GM19239 (cell line): ENCODE data around the gene NOPCHAP1.
A peak's percentile ranks its signal among the peaks of the same experiment; 100 is the strongest.
"Not testable (repeated sequence)": the region's sequence is repeated elsewhere in the genome, so short reads cannot be mapped to it uniquely, and the experiment has no call there.

Experiments
- DNase-seq: peaks from one replicate; pipeline ENCODE4 v3.0.0; 2011; ENCODE audit warnings: low spot score; ENCODE audit not compliant: insufficient read length
- FAIRE-seq: peaks from 2 replicates; lab custom pipeline; 2011; peaks lifted over from hg19 to GRCh38; lab: Jason Lieb, UNC

Gene NOPCHAP1, protein sequence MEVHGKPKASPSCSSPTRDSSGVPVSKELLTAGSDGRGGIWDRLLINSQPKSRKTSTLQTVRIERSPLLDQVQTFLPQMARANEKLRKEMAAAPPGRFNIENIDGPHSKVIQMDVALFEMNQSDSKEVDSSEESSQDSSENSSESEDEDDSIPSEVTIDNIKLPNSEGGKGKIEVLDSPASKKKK

DNA sequence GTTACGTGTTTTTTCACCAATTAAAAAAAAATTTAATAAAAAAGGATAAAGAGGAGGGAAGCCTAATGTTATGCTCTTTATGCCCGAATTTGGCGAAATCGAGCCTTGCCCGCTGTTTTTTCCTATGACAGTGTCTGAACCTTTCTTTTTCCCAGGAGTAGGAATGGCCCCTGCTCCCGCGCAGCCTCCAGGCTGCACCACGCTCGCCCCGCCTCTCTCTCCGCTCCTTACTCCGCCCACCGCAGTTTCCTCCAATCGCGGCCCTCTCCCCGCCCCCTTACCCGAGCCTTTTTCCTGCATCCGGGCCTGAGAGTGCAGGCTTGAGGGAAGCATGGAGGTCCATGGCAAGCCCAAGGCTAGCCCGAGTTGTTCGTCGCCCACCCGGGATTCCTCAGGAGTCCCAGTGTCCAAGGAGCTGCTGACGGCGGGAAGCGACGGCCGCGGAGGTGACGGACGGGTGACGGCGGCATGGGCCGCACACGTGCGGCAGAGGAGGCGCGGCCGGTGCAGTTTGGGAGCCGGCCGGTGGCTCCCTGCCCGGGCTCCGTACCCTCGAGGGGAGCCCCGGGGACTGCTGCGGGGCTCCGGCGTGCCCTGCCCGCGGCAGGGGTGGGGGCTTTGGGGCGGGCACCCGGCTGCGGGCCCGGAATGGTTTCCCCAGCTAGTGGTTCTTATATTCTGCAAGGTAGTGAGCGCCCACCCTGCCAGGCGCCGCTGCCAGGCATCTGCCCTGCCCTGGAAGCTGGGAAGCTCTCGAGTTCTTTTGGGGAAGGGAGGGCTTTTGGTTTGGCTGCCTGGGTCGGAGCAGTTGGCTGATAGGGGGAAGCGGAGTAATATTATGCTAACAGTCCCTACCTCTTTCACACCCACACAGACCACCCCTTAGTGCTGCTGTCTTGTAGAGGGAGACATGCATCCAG is at the start of gene NOPCHAP1:
Gene NOPCHAP1, plus strand, starts transcription at position 295 of the 920 bp plus-strand sequence. Its CDS starts 37 bp downstream, at position 332.
- DNase-seq (peak; percentile 76), FAIRE-seq (peak; percentile 92)

DNA sequence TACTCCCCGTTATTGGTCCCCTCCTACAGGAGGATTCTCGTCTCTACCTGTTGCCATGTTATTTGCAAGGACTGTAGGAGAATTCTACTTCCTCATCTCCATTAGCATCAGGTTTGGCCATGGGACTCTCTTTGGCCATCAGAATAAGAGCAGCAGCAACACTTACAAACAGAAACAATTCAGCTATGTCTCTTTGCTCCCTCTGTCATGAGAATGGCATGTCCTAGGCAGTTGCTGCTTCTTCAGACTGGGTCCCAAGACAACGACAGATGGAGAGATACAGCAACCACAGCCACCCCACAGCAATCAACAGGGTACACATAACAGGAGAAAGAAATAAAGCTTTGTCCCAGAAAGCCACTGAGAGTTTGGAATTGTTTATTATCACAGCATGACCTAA is 47.7 kb upstream of the NOPCHAP1 start:
- FAIRE-seq = no peak
- DNase-seq = no peak

DNA sequence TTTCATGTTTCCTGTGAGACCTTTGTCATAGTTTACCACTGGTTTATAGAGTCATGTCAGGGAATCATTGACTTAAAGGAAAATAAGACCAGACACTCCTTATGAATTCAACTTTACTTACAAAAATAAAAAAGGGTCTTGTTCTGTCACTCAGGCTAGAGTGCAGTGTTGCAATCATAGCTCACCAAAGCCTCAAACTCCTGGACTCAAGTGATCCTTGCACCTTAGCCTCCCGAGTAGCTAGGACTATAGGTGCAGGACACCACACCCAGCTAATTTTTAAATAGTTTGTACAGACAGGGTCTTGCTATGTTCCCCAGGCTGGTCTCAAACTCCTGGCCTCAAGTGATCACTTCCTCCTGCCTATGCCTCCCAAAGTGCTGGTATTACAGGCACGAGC is 47.0 kb upstream of the NOPCHAP1 start:
- DNase-seq (no peak), FAIRE-seq (no peak)

DNA sequence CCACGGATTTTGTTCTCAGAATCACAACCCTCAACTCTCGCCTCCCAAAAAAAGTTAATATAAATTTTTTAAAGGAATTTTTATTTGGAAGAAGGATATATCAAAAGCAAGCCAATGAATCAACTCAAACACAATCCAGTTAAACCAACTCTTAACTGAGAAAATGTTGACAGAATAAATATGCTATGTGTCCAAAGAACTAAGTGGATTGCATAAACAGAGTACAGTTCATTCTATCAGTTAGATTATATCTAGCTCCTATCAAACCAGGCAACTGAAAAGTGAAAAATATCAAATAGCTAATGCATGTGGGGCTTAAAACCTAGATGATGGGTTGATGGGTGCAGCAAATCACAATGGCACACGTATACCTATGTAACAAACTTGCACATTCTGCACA is 44.7 kb upstream of the NOPCHAP1 start:
- no peak for FAIRE-seq
- DNase-seq = no peak

DNA sequence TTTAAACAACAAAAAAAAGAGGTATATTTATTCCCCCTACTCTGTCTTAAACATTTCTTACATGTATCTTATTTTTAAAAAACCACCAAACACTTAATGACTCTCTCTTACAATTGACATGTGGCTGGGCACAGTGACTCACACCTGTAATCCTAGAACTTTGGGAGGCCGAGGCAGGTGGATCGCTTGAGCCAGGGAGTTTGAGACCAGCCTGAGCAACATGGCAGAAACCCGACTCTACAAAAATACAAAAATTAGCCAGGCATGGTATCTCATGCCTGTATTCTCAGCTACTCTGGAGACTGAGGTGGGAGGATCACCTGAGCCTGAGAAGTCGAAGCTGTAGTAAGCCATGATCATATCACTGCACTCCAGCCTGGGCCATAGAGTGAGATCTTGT is 44.0 kb upstream of the NOPCHAP1 start:
- DNase-seq (no peak), FAIRE-seq (no peak)

DNA sequence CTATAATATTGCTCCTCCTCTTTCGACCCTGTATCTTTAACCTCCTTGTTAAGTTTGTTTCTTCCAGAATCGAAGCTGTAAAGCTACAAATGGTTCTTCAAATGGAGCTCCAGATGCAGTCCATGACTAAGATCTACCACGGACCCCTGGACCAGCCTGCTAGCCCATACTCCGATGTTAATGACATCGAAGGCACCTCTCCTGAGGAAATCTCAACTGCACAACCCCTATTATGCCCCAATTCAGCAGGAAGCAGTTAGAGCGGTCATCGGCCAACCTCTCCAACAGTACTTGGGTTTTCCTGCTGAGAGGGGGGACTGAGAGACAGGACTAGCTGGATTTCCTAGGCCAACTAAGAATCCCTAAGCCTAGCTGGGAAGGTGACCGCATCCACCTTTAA is 42.7 kb upstream of the NOPCHAP1 start:
- FAIRE-seq, DNase-seq: not testable (repeated sequence)

DNA sequence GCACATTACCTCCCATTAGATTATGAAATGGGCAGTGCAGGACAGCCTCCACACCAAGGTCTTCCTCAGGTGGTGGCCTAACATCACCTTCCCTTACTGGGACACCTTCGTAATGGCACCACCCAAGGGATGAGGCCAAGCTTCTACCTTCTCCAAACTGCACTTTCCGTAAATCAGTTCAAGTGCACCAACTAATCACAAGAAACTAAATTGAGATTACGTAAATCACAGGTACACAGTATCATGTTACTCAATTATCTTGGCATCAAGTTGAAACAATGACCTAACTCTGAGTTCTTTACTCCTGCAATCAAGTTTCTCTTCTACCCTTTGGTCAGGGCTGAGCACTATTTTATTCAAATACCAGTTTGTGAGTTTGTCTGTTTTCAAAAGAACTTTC is 41.9 kb upstream of the NOPCHAP1 start:
- no peak for FAIRE-seq

DNA sequence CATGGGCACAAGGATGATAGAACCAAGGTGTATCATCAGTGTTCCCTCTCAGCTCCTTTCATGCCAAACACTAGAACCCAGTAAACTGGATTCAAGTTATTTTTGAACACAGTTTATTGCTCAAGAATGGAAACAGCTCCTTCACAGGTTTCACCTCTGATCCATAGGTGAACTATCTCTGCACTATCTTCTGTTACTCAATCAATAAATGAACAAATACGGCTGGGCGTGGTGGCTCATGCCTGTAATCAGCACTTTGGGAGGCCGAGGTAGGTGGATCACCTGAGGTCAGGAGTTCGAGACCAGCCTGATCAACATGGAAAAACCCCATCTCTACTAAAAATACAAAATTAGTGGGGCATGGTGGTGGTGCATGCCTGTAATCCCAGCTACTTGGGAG is 37.4 kb upstream of the NOPCHAP1 start:
- FAIRE-seq, DNase-seq: not testable (repeated sequence)

More for the DNA sequence above, 41.9 kb upstream of the NOPCHAP1 start:
- DNase-seq = no peak

DNA sequence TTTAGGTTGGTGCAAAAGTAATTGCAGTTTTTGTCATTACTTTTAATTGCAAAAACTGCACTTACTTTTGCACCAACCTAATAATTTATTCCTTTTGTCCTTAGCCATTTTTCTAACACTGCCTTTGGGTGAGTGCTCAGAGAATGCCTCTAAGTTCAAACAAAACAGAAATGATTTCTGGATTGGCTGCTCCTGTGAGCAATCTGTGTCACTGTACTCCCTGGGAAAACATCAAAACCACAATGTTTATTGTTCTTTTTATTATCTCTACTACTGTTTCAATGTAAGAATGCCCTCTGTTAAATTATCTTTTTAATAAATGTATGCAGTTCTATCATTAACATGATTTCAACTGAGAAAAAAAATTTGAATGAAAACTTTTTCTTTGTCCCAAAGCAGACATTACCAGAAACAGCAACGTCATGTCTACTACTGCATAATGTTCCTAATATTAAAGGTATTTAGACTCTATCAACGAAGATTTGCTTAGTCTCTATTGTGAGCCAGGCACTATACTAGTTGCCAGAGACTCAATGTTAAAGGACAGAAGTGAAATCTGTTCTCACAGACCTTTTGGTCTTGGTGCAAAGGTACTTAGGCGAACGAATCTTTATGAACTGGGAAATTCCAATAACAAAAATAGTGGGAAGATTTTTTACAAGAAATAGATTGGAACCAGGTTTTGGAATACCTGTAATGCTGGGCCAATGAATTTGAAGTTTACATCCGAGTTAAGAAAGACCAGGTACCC is 34.2 kb upstream of the NOPCHAP1 start:
- DNase-seq = no peak

DNA sequence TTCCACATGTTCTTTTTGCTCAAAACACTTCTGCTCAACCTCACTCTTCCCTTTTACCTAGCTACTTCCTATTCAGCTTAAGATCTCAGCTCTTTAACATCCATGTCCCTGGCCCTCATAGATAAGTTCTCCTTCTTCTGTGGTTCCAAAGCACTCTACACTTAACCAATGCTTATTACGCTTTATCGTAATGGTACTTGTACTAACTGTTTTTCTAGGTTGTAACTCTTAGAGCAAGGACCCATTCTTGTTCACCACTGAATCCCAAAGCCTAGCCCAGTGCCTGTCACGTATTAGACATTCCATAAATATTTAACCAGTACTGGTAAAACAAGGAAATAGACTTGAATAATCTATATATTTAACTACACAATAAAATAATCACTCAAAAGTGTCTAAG is 33.3 kb upstream of the NOPCHAP1 start:
- FAIRE-seq (no peak), DNase-seq (no peak)

More for the DNA sequence above, 34.2 kb upstream of the NOPCHAP1 start:
- no peak for FAIRE-seq

DNA sequence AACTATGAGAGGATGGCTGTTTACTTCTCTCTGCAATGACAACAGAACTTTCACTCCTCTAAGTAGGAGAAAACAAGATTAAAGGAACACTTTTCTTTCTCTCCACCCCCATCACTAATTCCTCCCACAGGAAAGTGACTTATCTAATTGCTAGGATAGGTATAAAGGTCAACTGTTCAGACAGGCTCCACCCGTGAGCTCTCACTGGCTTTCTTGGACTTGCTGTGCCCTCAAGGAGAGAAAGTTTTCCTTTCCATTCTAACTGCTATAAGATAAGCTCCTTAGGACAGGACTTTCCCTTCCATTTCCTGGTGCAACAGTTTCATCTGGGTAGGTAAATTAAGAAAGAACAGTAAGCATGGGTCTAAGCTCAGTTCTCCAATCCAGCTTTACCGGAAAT is 32.8 kb upstream of the NOPCHAP1 start:
- no peak for DNase-seq
- no peak for FAIRE-seq

DNA sequence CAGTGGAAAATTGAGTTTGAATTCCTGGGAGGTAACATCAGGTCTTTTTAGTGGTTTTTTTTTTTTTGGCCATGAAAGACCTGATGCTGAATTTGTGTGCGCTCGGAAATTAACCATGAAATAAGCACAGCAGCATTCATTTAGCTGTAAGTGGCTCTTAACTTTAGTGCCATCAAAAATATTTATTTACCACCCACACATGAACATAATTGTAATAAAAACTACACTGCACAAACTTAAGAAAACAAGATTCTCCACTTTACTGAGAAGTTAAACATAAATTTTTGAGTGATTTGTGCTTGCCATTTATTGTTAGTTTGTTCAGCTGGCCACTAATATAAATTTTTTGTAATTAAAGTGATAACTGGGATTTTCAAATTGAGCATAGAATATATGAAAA is 30.4 kb upstream of the NOPCHAP1 start:
- DNase-seq (no peak), FAIRE-seq (no peak)

DNA sequence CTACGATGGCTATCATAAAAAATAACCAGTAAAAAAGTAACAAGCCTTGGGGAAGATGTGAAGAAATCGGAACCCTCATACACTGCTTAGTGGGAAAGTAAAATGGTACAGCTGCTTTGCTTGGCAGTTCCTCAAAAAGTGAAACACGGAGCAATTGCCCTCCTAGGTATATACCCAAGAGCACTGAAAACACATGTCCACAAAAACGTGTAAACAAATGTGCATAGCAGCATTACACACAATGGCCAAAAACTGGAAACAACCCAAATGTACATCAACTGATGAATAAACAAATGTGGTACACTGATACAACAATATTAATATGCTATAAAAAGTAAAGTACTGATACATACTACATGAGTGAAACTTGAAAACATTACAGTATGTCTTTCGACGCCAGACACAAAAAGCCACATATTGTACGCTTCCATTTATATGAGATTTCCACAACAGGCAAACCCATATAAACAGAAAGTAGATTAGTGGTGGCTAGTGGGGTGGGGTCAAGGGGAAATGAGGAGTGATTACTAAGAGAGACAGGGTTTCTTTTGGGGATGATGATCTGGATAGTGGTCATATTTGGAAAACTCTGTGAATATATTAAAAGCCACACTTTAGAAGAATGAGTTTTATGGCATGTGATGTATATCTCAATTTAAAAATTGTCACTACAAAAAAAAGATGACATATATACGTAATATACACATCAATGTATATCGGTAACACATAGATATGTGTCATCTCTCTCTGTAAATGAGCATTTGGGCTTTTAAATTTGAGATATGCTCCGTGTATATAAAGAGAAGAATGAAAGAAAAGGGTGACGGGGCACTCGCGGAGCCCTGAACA is 29.0 kb upstream of the NOPCHAP1 start:
- DNase-seq (no peak), FAIRE-seq (no peak)

DNA sequence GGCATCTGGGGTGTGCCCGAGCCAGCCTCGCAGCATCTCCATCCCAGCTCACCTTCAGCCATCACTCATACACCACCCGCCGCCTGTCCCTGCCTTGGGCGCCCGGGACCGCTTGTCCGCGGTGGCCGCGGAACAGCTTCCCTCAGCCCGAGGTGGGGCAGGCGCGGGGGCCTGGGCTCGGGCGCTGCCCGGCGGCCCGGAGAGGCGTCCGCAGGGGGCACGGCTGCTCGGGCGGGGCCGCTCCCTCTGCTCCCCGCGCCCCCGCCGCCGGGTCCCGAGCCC is 28.5 kb upstream of the NOPCHAP1 start:
- DNase-seq (peak; percentile 17), FAIRE-seq (peak; percentile 52)

DNA sequence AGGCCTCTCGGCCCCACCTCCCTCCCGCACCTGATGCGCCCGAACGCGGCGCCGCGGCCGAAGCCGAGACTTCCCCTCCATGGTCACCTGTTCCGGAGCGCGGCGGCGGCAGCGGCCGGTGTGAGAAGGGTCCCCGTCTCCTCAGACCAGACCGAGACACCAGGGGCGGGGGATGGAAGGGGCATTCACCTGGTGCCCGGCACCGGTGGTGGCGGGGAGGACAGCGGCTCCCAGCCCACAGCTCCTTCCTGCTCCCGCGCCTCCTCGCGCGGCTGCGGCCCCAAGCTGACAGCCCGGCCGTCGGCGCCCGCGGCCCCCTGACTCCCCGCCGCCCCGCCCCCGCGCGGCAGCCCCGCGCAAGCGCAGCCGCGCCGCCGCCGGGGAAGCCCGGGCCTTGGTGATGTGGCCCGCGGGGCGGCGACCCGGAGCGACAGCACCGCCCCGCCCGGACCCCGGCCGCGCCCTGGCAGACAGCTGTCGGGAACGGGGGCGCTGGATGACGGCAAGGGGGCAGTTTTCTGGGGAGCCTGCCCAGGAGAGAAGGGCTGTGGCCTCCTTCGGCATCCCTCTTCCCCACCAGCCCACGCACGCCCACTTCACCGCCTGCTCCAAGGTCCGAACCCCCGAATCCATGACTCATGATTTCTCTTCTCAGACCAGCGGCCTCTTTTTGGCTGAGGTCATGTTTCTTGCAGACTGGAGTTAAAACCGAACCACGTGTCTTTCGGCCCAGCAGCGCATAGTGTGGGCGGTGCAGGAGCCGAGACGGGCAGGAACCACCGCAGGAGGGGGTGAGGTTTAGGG is 27.9 kb upstream of the NOPCHAP1 start, which contains the start of gene SLC41A2:
Gene SLC41A2, minus strand, starts transcription at position 290 of the 804 bp plus-strand sequence. CDS start 29,763 bp downstream, outside the sequence.
- peak; percentile 81 for DNase-seq
- FAIRE-seq = peak; percentile 88

DNA sequence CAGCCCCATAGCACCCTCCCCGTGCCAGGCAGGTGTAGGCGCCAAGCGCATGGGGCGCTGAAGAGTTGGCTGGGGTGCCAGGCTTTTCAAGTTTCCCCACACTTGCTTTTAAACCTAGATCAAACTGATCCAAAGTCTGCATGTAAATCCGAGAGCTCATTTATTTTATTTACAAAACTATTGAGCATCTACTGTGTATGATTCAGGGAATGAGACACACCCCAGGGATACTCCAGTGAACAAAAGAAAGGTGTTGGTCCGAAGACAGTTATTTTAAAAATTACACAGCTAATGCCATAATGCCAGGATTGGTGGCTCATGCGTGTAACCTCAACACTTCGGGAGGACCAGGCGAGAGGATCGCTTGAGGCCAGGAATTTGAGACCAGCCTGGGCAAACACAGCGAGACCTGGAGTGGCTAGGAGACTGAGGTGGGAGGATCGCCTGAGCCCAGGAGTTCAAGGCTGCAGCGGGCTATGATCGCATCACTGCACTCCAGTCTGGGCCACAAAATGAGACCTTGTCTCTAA is 27.2 kb upstream of the NOPCHAP1 start:
- DNase-seq (no peak), FAIRE-seq (no peak)

DNA sequence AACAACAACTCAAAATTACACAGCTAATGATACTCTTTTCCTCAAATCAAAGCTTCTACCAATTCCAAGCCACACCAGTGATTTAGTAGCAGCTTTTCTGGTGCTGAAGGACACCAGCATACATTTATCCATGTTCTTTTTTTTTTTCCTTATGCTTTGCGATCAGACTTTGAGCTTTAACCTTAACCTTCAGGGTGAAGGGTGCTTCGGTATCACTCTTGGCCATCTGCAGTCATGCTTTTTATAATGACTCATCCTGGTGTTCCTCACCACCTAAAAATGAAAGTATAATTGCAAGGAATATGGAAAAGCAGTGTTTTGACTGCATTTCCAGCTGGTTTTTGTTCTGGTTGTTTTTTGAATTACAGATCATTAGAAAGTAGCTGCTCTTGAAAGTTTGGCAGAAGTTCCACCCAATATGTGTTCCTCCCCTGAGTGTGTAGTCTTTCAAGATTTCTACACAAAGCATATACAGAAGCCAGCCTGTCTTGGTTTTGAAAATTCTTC is 26.7 kb upstream of the NOPCHAP1 start:
- DNase-seq = no peak
- FAIRE-seq = no peak

DNA sequence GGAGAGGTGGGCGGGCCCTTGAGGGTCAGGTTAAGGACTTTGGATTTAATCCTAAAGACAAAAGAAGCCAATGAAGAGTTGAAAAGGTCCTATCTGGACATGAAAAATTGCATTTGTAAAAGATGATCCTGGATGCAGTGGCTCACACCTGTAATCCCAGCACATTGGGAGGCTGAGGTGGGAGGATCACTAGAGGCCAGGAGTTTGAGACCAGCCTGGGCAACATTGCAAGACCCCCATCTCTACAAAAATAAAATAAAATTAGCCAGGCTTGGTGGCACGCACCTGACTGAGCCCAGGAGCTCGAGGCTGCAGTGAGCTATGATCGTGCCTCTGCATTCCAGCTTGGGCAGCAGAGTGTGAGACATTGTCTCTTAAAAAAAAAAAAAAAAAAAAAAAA is 25.7 kb upstream of the NOPCHAP1 start:
- no peak for DNase-seq
- FAIRE-seq = no peak

DNA sequence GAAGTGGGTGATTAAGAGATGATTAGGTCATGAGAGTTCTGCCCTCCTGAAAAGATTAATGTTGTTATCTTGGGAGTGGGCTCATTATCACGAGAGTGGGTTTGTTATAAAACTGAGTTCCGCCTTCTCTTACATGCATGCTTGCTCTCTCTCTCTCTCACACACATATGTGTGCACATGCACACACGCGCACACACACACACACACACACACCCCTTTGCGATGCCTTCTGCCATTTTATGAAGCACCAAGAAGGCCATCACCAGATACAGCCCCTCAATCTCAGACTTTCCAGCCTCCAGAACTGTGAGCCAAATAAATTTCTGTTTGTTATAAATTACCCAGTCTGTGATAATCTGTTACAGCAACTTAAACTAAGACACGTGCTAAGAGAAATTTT is 22.4 kb upstream of the NOPCHAP1 start:
- no peak for FAIRE-seq
- no peak for DNase-seq
